Endothelial cell of umbilical vein (primary cell): ENCODE results near the gene MCTP1. TPM values are rescaled to one million over a fixed set of nuclear protein-coding genes. Genes with fewer than 3 reads are reported as not detected.

Source experiments
- BruUV-seq: library from RNA; stranded (reverse); fragments of 400-500 nt; replicated peaks from 2 replicates; lab custom pipeline; 2021; lab: Mats Ljungman, UMichigan
- CTCF ChIA-PET: fragments of 300-600, 350-600 bp; sonication (Branson Sonifier 250); formaldehyde crosslinking; loops from one replicate; lab custom pipeline; 2021; ENCODE audit warnings: antibody characterized with exemption, inconsistent platforms; lab: Charles Lee
- POLR2A ChIA-PET: fragments of 300-600, 350-600 bp; sonication (Branson Sonifier 250); formaldehyde crosslinking; loops from one replicate; lab custom pipeline; 2021; ENCODE audit warnings: antibody characterized with exemption, inconsistent platforms; lab: Charles Lee
- DNase-seq: peaks from one replicate; pipeline ENCODE4 v3.0.0-alpha.2; 2011; ENCODE audit warnings: low read depth, low spot score
- FAIRE-seq: peaks from 2 replicates; lab custom pipeline; 2011; peaks lifted over from hg19 to GRCh38; lab: Jason Lieb, UNC
- H2AFZ ChIP-seq: 2 replicates; pipeline ENCODE4 v1.6.0; 2012; ENCODE audit warnings: low read depth, low read length, control low read depth, inconsistent platforms
- H3K27ac ChIP-seq: 2 replicates; pipeline ENCODE4 v1.5.1; 2011; ENCODE audit warnings: low read depth, mild to moderate bottlenecking, control low read depth, low read length, moderate library complexity; ENCODE audit not compliant: insufficient read depth
- H3K27me3 ChIP-seq, 2 experiments: 2 replicates each; pipeline versions ENCODE4 v1.6.0 to v1.6.1; 2011; ENCODE audit warnings: low read length in 2 of 2, mixed read lengths in 1 of 2; ENCODE audit not compliant: control insufficient read depth in 2 of 2, insufficient read depth in 2 of 2
- H3K36me3 ChIP-seq, 2 experiments: 2 replicates in 1 of 2; 3 replicates in 1 of 2; pipeline ENCODE4 v1.5.1; 2011; ENCODE audit warnings: low read length in 2 of 2, mild to moderate bottlenecking in 1 of 2, moderate library complexity in 1 of 2; ENCODE audit not compliant: control insufficient read depth in 2 of 2, insufficient read depth in 2 of 2; ENCODE audit errors: extremely low read depth in 1 of 2
- H3K4me1 ChIP-seq: 3 replicates; pipeline ENCODE4 v1.5.1; 2011; ENCODE audit warnings: mild to moderate bottlenecking, low read length; ENCODE audit not compliant: control insufficient read depth, insufficient read depth; ENCODE audit errors: extremely low read depth
- H3K4me2 ChIP-seq: 2 replicates; pipeline ENCODE4 v1.6.1; 2011; ENCODE audit warnings: low read length, control low read depth, mixed read lengths; ENCODE audit not compliant: insufficient read depth
- H3K4me3 ChIP-seq, 3 experiments: fragments of 200-600 bp in 1 of 3; sonication (generic), shearing (Covaris generic) in 1 of 3; replicated peaks in 1 of 3; 2 replicates each; pipeline ENCODE4 v1.5.1; 2011 to 2016; ENCODE audit warnings: control low read depth in 3 of 3, low read length in 3 of 3, mild to moderate bottlenecking in 2 of 3, inconsistent platforms in 1 of 3, low read depth in 1 of 3, moderate library complexity in 1 of 3; ENCODE audit not compliant: insufficient read depth in 1 of 3
- H3K79me2 ChIP-seq: 2 replicates; pipeline ENCODE4 v1.6.0; 2012; ENCODE audit warnings: low read length, inconsistent platforms; ENCODE audit not compliant: control insufficient read depth, insufficient read depth
- H3K9ac ChIP-seq: replicated peaks from 2 replicates; pipeline ENCODE3; 2011; ENCODE audit warnings: low read length, control low read depth; ENCODE audit not compliant: insufficient read depth; ENCODE audit errors: extremely low read depth
- H3K9me1 ChIP-seq: replicated peaks from 3 replicates; pipeline ENCODE4 v1.6.0; 2011; ENCODE audit warnings: mild to moderate bottlenecking, low read length; ENCODE audit not compliant: control insufficient read depth, insufficient read depth; ENCODE audit errors: extremely low read depth
- H3K9me3 ChIP-seq: replicated peaks from 2 replicates; pipeline ENCODE4 v1.5.1; 2012; ENCODE audit warnings: low read length, inconsistent platforms; ENCODE audit not compliant: control insufficient read depth, insufficient read depth
- H4K20me1 ChIP-seq: replicated peaks from 2 replicates; pipeline ENCODE3; 2011; ENCODE audit warnings: mild to moderate bottlenecking, low read length; ENCODE audit not compliant: control insufficient read depth, insufficient read depth; ENCODE audit errors: extremely low read depth
- EZH2 ChIP-seq: IDR thresholded peaks from 2 replicates; pipeline ENCODE4 v1.6.1; 2012; ENCODE audit warnings: borderline replicate concordance, low read depth, mild to moderate bottlenecking, moderate library complexity, low read length, inconsistent platforms; ENCODE audit not compliant: severe bottlenecking
- FOS ChIP-seq: IDR thresholded peaks from 2 replicates; pipeline ENCODE4 v1.6.1; 2011; ENCODE audit warnings: mild to moderate bottlenecking, low read length, moderate library complexity, borderline replicate concordance; ENCODE audit not compliant: insufficient read depth
- GATA2 ChIP-seq: IDR thresholded peaks from 2 replicates; pipeline ENCODE4 v1.7.0; 2011; ENCODE audit warnings: low read depth, mild to moderate bottlenecking, moderate library complexity, mixed read lengths, low read length; ENCODE audit not compliant: insufficient read length, insufficient read depth
- JUN ChIP-seq: IDR thresholded peaks from 2 replicates; pipeline ENCODE4 v1.6.1; 2011; ENCODE audit warnings: borderline replicate concordance, low read depth; ENCODE audit not compliant: insufficient read length, insufficient read depth
- MYC ChIP-seq: IDR thresholded peaks from one replicate; pipeline ENCODE4 v1.6.1; 2011; ENCODE audit warnings: mild to moderate bottlenecking, low read depth, low read length
- POLR2A ChIP-seq: IDR thresholded peaks from 2 replicates; pipeline ENCODE4 v1.6.1; 2012; ENCODE audit warnings: low read depth, mild to moderate bottlenecking, control low read depth, low read length
- POLR2AphosphoS5 ChIP-seq: IDR thresholded peaks from 2 replicates; pipeline ENCODE4 v1.6.1; 2012; ENCODE audit warnings: low read depth, mild to moderate bottlenecking, control low read depth, low read length, moderate library complexity; ENCODE audit not compliant: insufficient read depth
- dilution Hi-C: fragments of 300-500 bp; cut with MboI; formaldehyde crosslinking; loops from one replicate; pipeline ENCODE4 v1.15.0; 2019; ENCODE audit warnings: low sequenced_read_pairs; ENCODE audit not compliant: extremely low pct_ligation_motif_present
- intact Hi-C: fragments of 100-400 bp; cut with micrococcal nuclease; formaldehyde crosslinking; loops from one replicate; pipeline ENCODE4 v1.10.0; 2022
- polyA plus RNA-seq, 4 experiments: library from polyadenylated mRNA; depleted of rRNA in 3 of 4; stranded (reverse) in 3 of 4; unstranded in 1 of 4; fragments of >200 nt; gene quantifications; 2 replicates each; pipeline versions ENCODE4 v1.2.1 to v1.2.3, GENCODE V29; 2011 to 2012; ENCODE audit warnings: missing spikeins in 1 of 4
- total RNA-seq: library from RNA; stranded (reverse); gene quantifications from 2 replicates; pipeline ENCODE4 v1.2.3, GENCODE V29; 2021
- TF ChIP-seq, protein P1 (sequence below): IDR thresholded peaks from 2 replicates; pipeline ENCODE4 v1.6.1; 2011; ENCODE audit not compliant: insufficient read depth, insufficient read length
- TF ChIP-seq, protein P2 (sequence below), 2 donors: IDR thresholded peaks; 1 replicate in 1 of 2; 2 replicates in 1 of 2; pipeline ENCODE4 v1.5.1; 2011; ENCODE audit warnings: low read length in 2 of 2, mild to moderate bottlenecking in 2 of 2, moderate library complexity in 2 of 2, control low read depth in 1 of 2, inconsistent platforms in 1 of 2, low read depth in 1 of 2; ENCODE audit not compliant: insufficient read depth in 1 of 2; ENCODE audit errors: extremely low read depth in 1 of 2

MCTP1 gene
- total and polyA plus RNA-seq, 2 donors (not counting 3 experiments of a cell fraction or from before 2014, with no cell fraction given) = 79.3 to 203 TPM

DNA sequence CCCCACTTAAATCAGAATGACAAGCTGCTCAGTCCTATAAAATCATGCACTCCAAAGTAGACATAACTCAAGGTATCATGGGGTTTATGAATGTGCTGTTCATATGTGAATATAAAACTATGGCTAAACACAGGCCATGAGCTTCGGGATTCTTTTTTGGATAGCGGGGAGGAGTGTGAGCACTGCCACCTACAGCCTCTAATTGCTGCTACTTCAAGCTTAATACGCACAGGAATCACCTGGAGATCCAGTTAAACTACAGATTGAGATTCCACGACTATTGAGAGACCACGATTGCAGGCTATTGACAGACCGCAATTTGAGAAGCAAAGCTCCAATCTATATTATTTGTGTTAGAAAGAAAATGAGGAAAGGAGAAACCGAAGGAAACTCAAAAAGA is 231.6 kb downstream of the MCTP1 start:
- no peak overlapping the region for H2AFZ ChIP-seq
- no peaks in the 10 kb centered on the region for H3K27me3 ChIP-seq
- no peak overlapping the region for H3K4me3 ChIP-seq
- no peak overlapping the region for H3K9ac ChIP-seq
- H3K9me3 ChIP-seq = no peaks in the 10 kb centered on the region
- intact Hi-C loops = no loop called here
- ChIA-PET POLR2A (no interaction called here), CTCF (interaction anchor here (1.0 to 2.4 kb wide), 5 partner anchors 10 to 89 kb away, joined by 3 to 10 read pairs (median 8); no protein-coding TSS in a partner anchor)
- no peaks in the 10 kb centered on the region for H3K9me1 ChIP-seq
- peaks cover 6% of the 10 kb centered on the region for H3K4me1 ChIP-seq
- FAIRE-seq (no peak), DNase-seq (no peak)
- peaks cover 8% of the 10 kb centered on the region for H4K20me1 ChIP-seq
- H3K79me2 ChIP-seq = peaks cover 52% of the 10 kb centered on the region
- H3K36me3 ChIP-seq = peaks cover 0 to 3% of the 10 kb centered on the region in 2 experiments
- TF ChIP-seq GATA2 (no peak), FOS (no peak), JUN (no peak), MYC (no peak), POLR2A (no peak), EZH2 (no peak), POLR2AphosphoS5 (no peak)
- TF ChIP-seq, protein P1, sequence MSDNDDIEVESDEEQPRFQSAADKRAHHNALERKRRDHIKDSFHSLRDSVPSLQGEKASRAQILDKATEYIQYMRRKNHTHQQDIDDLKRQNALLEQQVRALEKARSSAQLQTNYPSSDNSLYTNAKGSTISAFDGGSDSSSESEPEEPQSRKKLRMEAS = no peak
- TF ChIP-seq, protein P2, sequence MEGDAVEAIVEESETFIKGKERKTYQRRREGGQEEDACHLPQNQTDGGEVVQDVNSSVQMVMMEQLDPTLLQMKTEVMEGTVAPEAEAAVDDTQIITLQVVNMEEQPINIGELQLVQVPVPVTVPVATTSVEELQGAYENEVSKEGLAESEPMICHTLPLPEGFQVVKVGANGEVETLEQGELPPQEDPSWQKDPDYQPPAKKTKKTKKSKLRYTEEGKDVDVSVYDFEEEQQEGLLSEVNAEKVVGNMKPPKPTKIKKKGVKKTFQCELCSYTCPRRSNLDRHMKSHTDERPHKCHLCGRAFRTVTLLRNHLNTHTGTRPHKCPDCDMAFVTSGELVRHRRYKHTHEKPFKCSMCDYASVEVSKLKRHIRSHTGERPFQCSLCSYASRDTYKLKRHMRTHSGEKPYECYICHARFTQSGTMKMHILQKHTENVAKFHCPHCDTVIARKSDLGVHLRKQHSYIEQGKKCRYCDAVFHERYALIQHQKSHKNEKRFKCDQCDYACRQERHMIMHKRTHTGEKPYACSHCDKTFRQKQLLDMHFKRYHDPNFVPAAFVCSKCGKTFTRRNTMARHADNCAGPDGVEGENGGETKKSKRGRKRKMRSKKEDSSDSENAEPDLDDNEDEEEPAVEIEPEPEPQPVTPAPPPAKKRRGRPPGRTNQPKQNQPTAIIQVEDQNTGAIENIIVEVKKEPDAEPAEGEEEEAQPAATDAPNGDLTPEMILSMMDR (IDR thresholded peaks at IDR 0.05; ENCODE audit: extremely low read depth in 1 of 2, insufficient read depth in 1 of 2, low read depth in 1 of 2, low read length in 2 of 2) = no peak
- no peak overlapping the region for H3K4me2 ChIP-seq
- dilution Hi-C loops = no loop called here
- H3K27ac ChIP-seq = no peak overlapping the region
- no TSS peak for BruUV-seq
